ENCODE data around the gene BICRA.

DNA sequence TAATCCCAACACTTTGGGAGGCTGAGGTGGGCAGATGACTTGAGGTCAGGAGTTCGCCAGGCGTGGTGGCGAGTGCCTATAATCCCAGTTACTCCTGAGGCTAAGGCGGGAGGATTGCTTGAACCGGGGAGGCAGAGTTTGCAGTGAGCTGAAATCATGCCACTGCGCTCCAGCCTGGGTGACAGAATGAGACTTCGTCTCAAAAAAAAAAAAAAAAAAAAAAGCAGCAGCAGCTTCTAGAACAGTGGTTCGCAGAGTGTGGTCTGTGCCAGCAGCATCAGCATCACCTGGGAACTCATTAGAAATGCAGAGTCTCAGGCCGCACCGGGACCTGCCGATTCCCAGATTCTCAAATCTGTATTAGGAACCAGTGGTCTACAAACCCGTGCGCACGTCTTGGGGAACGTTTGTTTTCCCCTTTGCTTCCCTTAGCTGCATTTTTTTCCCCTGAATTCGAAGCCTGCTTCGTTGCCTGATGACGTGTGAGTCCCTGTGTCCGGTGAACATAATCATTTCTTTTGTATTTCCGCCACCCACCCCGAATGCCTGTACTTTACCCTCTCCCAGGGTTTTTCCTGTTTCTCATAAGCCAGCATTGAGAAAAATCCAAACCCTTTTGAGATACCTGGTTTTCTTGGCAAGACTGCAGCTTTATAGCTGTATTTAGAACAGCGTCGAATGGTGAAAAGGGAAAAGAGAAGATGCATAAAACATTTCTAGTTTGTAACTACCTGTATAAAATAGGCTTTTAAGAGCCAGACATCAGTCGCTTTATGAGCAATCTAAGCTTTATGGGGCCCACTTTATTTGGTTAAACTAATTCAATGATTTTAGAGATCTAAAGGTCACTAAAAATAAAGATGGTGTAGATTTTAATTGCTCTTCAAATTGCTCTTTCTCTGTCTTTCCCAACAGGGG lies 49.8 kb downstream of the BICRA start:
- TF ChIP-seq EP300 (IDR thresholded peaks at IDR 0.05) (no peak), POLR2AphosphoS5 (IDR thresholded peaks at IDR 0.05) (no peak)
- TF ChIP-seq, protein P1, sequence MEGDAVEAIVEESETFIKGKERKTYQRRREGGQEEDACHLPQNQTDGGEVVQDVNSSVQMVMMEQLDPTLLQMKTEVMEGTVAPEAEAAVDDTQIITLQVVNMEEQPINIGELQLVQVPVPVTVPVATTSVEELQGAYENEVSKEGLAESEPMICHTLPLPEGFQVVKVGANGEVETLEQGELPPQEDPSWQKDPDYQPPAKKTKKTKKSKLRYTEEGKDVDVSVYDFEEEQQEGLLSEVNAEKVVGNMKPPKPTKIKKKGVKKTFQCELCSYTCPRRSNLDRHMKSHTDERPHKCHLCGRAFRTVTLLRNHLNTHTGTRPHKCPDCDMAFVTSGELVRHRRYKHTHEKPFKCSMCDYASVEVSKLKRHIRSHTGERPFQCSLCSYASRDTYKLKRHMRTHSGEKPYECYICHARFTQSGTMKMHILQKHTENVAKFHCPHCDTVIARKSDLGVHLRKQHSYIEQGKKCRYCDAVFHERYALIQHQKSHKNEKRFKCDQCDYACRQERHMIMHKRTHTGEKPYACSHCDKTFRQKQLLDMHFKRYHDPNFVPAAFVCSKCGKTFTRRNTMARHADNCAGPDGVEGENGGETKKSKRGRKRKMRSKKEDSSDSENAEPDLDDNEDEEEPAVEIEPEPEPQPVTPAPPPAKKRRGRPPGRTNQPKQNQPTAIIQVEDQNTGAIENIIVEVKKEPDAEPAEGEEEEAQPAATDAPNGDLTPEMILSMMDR (IDR thresholded peaks at IDR 0.05), result no peak
